GM18858 (cell line): ENCODE data around the gene STRA6.

Experiments used
- ATAC-seq: cut with Tn5 transposase; IDR thresholded peaks from one replicate; pipeline ENCODE4 v1.9.1; 2021; ENCODE audit not compliant: unreplicated experiment

STRA6 gene

GRCh38 chr15:74202452-74203401 lies at the start of gene STRA6:
STRA6 (minus strand) TSS chr15:74202787; CDS start chr15:74202267, 520 bp downstream.
- no peak for ATAC-seq

GRCh38 chr15:74252291-74252690 lies 49.7 kb upstream of the STRA6 start:
- no peak for ATAC-seq

GRCh38 chr15:74251131-74251811 lies 48.7 kb upstream of the STRA6 start:
- ATAC-seq = no peak

GRCh38 chr15:74250266-74250665 lies 47.7 kb upstream of the STRA6 start:
- ATAC-seq = no peak

GRCh38 chr15:74245342-74245931 lies 42.9 kb upstream of the STRA6 start:
- no peak for ATAC-seq

GRCh38 chr15:74244822-74245341 lies 42.3 kb upstream of the STRA6 start:
- no peak for ATAC-seq

- ATAC-seq = no peak
These were observed 40.8 kb upstream of the STRA6 start for GRCh38 chr15:74243431-74243830.

- ATAC-seq = no peak
These were observed 40.0 kb upstream of the STRA6 start for GRCh38 chr15:74242441-74243185.

GRCh38 chr15:74240897-74241614 lies 38.5 kb upstream of the STRA6 start:
- no peak for ATAC-seq

GRCh38 chr15:74240002-74240568 lies 37.5 kb upstream of the STRA6 start:
- no peak for ATAC-seq

GRCh38 chr15:74239051-74239705 lies 36.6 kb upstream of the STRA6 start:
- no peak for ATAC-seq

GRCh38 chr15:74235962-74236361 lies 33.4 kb upstream of the STRA6 start, which contains the start of gene CCDC33:
CCDC33 (plus strand) TSS chr15:74236326; CDS start chr15:74236720, 394 bp downstream.
- no peak for ATAC-seq

- no peak for ATAC-seq
These were observed 31.9 kb upstream of the STRA6 start for GRCh38 chr15:74234598-74234875.

GRCh38 chr15:74233851-74234597 lies 31.4 kb upstream of the STRA6 start:
- no peak for ATAC-seq

GRCh38 chr15:74233373-74233772 lies 30.8 kb upstream of the STRA6 start:
- no peak for ATAC-seq

GRCh38 chr15:74231475-74231874 lies 28.9 kb upstream of the STRA6 start:
- ATAC-seq = no peak

GRCh38 chr15:74229686-74230085 lies 27.1 kb upstream of the STRA6 start:
- ATAC-seq = no peak

GRCh38 chr15:74228723-74229081 lies 26.1 kb upstream of the STRA6 start:
- ATAC-seq = no peak
